Tibial artery (tissue), 4 donors: ENCODE results near the gene NDE1.

Experiments
- DNase-seq, 2 donors: peaks; one replicate each; pipeline ENCODE4 v3.0.0-alpha.2; 2019
- H3K27ac ChIP-seq, 2 donors: fragments of 200-600 bp; sonication (generic) in 1 of 2; 1 replicate in 1 of 2; 2 replicates in 1 of 2; pipeline ENCODE4 v1.5.1; 2018 to 2019; ENCODE audit warnings: mild to moderate bottlenecking in 1 of 2
- H3K27me3 ChIP-seq, 2 donors: fragments of 200-600 bp; sonication (generic) in 1 of 2; one replicate each; pipeline versions ENCODE4 v1.5.1 to v1.6.0; 2016 to 2019
- H3K36me3 ChIP-seq, 3 donors: fragments of 200-600 bp; sonication (generic) in 2 of 3; one replicate each; pipeline ENCODE4 v1.5.1; 2016 to 2019; ENCODE audit warnings: mild to moderate bottlenecking in 2 of 3
- H3K4me1 ChIP-seq, 4 donors: fragments of 200-600 bp; sonication (generic) in 2 of 4; 1 replicate in 3 of 4; 2 replicates in 1 of 4; pipeline ENCODE4 v1.5.1; 2016 to 2019
- H3K4me3 ChIP-seq, 2 donors: fragments of 200-600 bp; sonication (generic) in 1 of 2; 1 replicate in 1 of 2; 2 replicates in 1 of 2; pipeline ENCODE4 v1.5.1; 2018 to 2019; ENCODE audit warnings: mild to moderate bottlenecking in 2 of 2
- H3K9me3 ChIP-seq, 3 donors: fragments of 200-600 bp; sonication (generic) in 1 of 3; one replicate each; pipeline ENCODE4 v1.5.1; 2016 to 2019
- intact Hi-C: fragments of 100-400 bp; cut with DNase I; formaldehyde crosslinking; loops from one replicate; pipeline ENCODE4 v1.15.0; 2023; ENCODE audit warnings: low total_unique reads
- TF ChIP-seq, protein P1 (sequence below), 2 experiments: fragments of 200-600 bp in 1 of 2; fragments of 450-650 bp in 1 of 2; IDR thresholded peaks; one replicate each; pipeline ENCODE4 v1.5.1; 2017 to 2019; ENCODE audit warnings: antibody characterized with exemption in 2 of 2, mild to moderate bottlenecking in 1 of 2, moderate library complexity in 1 of 2

NDE1 gene

DNA sequence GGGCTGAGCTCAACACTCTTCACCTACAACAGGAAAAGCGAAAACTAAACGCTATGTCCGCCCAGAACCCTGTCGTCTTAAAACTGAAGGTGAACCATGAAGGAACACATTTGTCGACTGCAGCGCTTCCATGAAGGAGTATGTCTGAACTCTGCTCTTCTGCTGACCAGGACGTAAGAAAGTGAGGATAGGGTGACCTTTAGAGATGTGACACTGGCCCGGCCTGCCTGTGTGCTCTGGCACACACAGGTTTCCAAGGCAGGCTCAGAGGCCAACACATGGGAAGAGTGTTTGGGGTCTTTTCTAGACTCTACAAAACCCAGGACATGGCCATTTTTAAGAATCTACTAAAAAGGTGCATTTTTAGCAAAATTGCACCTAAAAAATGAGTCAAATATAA, 28.2 kb upstream of the NDE1 start:
- Histone ChIP-seq H3K4me1 (peaks cover 0 to 16% (median 0%) of the 10 kb centered on the region in 4 donors), H3K9me3 (no peaks in the 10 kb centered on the region), H3K4me3 (no peak overlapping the region), H3K36me3 (peaks cover 66 to 91% (median 84%) of the 10 kb centered on the region in 3 donors), H3K27me3 (no peaks in the 10 kb centered on the region), H3K27ac (no peak overlapping the region)
- DNase-seq: no peak
- intact Hi-C loops: no loop called here
- TF ChIP-seq, protein P1, sequence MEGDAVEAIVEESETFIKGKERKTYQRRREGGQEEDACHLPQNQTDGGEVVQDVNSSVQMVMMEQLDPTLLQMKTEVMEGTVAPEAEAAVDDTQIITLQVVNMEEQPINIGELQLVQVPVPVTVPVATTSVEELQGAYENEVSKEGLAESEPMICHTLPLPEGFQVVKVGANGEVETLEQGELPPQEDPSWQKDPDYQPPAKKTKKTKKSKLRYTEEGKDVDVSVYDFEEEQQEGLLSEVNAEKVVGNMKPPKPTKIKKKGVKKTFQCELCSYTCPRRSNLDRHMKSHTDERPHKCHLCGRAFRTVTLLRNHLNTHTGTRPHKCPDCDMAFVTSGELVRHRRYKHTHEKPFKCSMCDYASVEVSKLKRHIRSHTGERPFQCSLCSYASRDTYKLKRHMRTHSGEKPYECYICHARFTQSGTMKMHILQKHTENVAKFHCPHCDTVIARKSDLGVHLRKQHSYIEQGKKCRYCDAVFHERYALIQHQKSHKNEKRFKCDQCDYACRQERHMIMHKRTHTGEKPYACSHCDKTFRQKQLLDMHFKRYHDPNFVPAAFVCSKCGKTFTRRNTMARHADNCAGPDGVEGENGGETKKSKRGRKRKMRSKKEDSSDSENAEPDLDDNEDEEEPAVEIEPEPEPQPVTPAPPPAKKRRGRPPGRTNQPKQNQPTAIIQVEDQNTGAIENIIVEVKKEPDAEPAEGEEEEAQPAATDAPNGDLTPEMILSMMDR (IDR thresholded peaks at IDR 0.05): no peak

DNA sequence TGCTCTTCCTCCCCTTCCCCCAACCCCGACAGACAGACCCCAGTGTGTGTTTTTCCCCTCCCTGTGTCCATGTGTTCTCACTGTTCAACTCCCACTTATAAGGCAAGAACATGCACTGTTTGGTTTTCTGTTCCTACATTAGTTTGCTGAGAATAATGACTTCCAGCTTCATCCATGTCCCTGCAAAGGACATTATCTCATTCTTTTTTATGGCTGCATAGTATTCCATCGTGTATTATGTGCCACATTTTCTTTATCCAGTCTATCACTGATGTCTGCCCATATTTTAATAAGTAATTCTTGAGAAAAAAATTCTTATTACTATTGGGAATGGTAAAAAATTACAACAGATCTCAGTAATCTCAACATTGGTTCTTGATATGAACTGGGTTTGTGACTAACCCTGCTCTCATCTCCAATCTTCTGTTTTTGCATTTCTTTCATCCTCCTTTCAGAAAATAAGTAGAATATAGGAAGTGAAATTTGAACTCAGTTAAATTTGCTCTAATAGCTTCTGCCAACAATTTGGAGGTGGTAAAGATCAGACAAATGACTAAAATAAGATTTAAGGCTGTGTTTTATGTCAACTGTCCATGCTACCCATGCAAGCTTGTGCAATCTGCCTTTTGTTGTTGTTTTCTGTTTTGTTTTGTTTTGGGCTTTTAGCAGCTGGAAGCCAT, 18.2 kb upstream of the NDE1 start:
- Histone ChIP-seq H3K27me3 (no peaks in the 10 kb centered on the region), H3K36me3 (peaks cover 67 to 95% (median 73%) of the 10 kb centered on the region in 3 donors), H3K9me3 (no peaks in the 10 kb centered on the region), H3K4me3 (no peak overlapping the region), H3K27ac (no peak overlapping the region), H3K4me1 (peaks cover 0 to 4% (median 0%) of the 10 kb centered on the region in 4 donors)
- intact Hi-C loops: no loop called here
- TF ChIP-seq, protein P1 (IDR thresholded peaks at IDR 0.05): no peak
- DNase-seq: no peak

DNA sequence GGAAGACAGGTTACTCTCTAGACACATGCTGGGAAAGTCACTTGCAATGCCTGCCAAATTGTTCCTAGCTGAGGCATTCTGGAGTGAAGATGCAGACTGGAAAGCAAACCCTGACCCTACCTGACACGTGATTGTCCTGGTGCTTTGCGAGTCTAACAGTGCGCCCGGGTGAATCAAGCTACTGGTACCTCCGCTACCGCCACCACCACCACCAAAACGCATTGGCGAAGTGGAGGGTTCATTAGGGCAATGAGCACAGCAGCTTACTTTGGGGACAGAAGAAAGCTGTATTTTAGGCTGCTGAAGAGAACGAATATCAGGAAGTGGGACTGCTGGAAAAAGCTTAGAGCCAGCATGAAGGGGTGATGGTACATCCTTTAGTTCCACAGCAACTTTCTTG, 14.1 kb upstream of the NDE1 start:
- no peak overlapping the region for H3K27ac ChIP-seq
- intact Hi-C loops: no loop called here
- peaks cover 0 to 14% (median 4%) of the 10 kb centered on the region in 4 donors for H3K4me1 ChIP-seq
- TF ChIP-seq, protein P1 (IDR thresholded peaks at IDR 0.05): no peak
- peaks cover 74 to 85% (median 79%) of the 10 kb centered on the region in 3 donors for H3K36me3 ChIP-seq
- no peaks in the 10 kb centered on the region for H3K27me3 ChIP-seq
- no peak overlapping the region for H3K4me3 ChIP-seq
- no peaks in the 10 kb centered on the region for H3K9me3 ChIP-seq
- DNase-seq: no peak

DNA sequence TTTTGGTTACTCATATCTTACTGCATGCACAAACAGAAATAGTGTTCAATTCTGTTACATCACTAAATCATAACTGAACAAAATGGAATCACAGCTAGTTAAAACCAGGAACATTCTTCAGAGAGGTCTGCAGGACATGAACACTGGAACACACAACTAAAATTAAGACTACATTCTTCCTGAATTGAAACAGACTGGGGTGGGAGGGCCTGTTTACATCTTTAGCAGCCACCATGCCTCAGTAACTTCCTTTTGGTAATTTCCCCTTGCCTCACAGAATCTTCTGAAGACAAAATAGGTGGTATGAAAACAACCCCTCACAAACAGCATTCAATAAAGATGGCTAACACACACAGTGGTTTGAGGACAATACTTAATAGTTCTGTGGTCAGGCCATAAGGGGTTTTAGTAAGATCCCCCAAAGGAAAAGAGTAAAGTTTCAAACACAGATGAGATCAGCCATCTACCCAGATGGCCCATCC, 13.6 kb upstream of the NDE1 start:
- Histone ChIP-seq H3K9me3 (no peaks in the 10 kb centered on the region), H3K4me3 (no peak overlapping the region), H3K27ac (no peak overlapping the region), H3K36me3 (peaks cover 69 to 80% (median 74%) of the 10 kb centered on the region in 3 donors), H3K27me3 (no peaks in the 10 kb centered on the region), H3K4me1 (peaks cover 0 to 18% (median 6%) of the 10 kb centered on the region in 4 donors)
- no peak for DNase-seq
- intact Hi-C loops: no loop called here
- TF ChIP-seq, protein P1 (IDR thresholded peaks at IDR 0.05): no peak

DNA sequence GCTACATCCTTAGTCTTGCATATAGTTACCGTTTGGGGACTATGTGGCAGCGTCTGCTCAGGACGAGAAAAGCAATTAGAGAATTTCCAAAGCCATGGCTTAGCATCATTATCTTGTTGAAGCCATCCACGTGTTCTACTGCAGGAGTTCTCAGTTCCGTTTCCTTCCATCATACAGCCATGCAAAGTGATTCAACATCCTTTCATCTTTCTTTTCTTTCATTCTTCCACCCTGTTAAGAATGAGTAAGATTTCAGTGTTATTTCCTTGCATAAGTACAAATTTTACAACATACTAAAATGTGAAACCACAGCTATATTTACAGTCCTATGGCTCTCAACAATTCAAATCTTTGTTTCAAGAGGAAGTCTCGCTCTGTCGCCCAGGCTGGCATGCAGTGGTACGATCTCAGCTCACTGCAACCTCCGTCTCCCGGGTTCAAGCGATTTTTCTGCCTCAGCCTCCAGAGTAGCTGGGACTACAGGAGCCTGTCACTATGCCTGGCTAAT, 10.9 kb upstream of the NDE1 start:
- intact Hi-C loops: no loop called here
- Histone ChIP-seq H3K4me3 (no peak overlapping the region), H3K27me3 (no peaks in the 10 kb centered on the region), H3K36me3 (peaks cover 46 to 53% (median 48%) of the 10 kb centered on the region in 3 donors), H3K9me3 (no peaks in the 10 kb centered on the region), H3K27ac (no peak overlapping the region), H3K4me1 (peaks cover 0 to 27% (median 17%) of the 10 kb centered on the region in 4 donors)
- no peak for DNase-seq
- TF ChIP-seq, protein P1 (IDR thresholded peaks at IDR 0.05): no peak
